Measurements from ENCODE around the gene CDH23. TPM values are rescaled to one million over a fixed set of nuclear protein-coding genes. Genes with fewer than 3 reads are reported as not detected.

CDH23 gene
- total RNA-seq, 1 donor from 2014 or later, result not detected

GRCh38 chr10:71801361-71801760 is 404.6 kb downstream of the CDH23 start:
- Mint-ChIP-seq H3K27ac (ENCODE audit: unreplicated experiment) (no peak overlapping the region), H3K4me1 (ENCODE audit: low read depth) (no peaks in the 10 kb centered on the region), H3K36me3 (ENCODE audit: low read depth) (no peaks in the 10 kb centered on the region), H3K4me3 (ENCODE audit: unreplicated experiment) (no peak overlapping the region), H3K9me3 (ENCODE audit: low read depth) (no peaks in the 10 kb centered on the region), H3K27me3 (ENCODE audit: low read depth) (peaks cover 13% of the 10 kb centered on the region)
- TF ChIP-seq, protein P1, sequence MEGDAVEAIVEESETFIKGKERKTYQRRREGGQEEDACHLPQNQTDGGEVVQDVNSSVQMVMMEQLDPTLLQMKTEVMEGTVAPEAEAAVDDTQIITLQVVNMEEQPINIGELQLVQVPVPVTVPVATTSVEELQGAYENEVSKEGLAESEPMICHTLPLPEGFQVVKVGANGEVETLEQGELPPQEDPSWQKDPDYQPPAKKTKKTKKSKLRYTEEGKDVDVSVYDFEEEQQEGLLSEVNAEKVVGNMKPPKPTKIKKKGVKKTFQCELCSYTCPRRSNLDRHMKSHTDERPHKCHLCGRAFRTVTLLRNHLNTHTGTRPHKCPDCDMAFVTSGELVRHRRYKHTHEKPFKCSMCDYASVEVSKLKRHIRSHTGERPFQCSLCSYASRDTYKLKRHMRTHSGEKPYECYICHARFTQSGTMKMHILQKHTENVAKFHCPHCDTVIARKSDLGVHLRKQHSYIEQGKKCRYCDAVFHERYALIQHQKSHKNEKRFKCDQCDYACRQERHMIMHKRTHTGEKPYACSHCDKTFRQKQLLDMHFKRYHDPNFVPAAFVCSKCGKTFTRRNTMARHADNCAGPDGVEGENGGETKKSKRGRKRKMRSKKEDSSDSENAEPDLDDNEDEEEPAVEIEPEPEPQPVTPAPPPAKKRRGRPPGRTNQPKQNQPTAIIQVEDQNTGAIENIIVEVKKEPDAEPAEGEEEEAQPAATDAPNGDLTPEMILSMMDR (IDR thresholded peaks at IDR 0.05), result no peak
- DNase-seq (ENCODE audit: low spot score), result no peak

GRCh38 chr10:71802235-71802634 is 405.5 kb downstream of the CDH23 start:
- Mint-ChIP-seq H3K27ac (ENCODE audit: unreplicated experiment) (no peak overlapping the region), H3K4me3 (ENCODE audit: unreplicated experiment) (no peak overlapping the region), H3K4me1 (ENCODE audit: low read depth) (no peaks in the 10 kb centered on the region), H3K27me3 (ENCODE audit: low read depth) (peaks cover 15% of the 10 kb centered on the region), H3K36me3 (ENCODE audit: low read depth) (no peaks in the 10 kb centered on the region), H3K9me3 (ENCODE audit: low read depth) (no peaks in the 10 kb centered on the region)
- TF ChIP-seq, protein P1 (IDR thresholded peaks at IDR 0.05), result no peak
- DNase-seq (ENCODE audit: low spot score), result no peak

DNA sequence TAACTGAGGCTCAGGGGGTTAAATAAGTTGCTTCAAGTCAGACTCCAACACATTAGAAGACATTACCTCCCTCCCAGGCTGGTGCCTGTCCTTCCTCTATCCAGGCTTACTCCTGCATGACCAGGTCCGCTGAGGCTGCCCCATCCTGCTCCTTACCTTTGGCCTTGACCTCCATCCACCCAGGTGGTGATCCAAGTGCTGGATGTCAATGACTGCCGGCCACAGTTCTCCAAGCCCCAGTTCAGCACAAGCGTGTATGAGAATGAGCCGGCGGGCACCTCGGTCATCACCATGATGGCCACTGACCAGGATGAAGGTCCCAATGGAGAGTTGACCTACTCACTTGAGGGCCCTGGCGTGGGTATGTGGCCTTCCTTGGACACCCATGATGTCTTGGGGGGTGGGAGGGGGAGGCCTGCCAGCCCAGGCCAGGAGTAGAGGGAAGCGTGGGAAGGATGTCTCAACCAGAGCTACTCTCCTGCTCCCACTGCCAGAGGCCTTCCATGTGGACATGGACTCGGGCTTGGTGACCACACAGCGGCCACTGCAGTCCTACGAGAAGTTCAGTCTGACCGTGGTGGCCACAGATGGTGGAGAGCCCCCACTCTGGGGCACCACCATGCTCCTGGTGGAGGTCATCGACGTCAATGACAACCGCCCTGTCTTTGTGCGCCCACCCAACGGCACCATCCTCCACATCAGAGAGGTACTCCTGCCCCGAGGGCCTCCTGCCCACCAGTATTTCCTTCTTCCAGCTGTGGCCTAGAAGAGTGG is 406.2 kb downstream of the CDH23 start:
- DNase-seq (ENCODE audit: low spot score), result no peak
- no peak overlapping the region for H3K27ac Mint-ChIP-seq (ENCODE audit: unreplicated experiment)
- H3K9me3 Mint-ChIP-seq (ENCODE audit: low read depth), result no peaks in the 10 kb centered on the region
- H3K36me3 Mint-ChIP-seq (ENCODE audit: low read depth), result no peaks in the 10 kb centered on the region
- H3K4me1 Mint-ChIP-seq (ENCODE audit: low read depth), result no peaks in the 10 kb centered on the region
- no peak overlapping the region for H3K4me3 Mint-ChIP-seq (ENCODE audit: unreplicated experiment)
- peaks cover 18% of the 10 kb centered on the region for H3K27me3 Mint-ChIP-seq (ENCODE audit: low read depth)
- TF ChIP-seq, protein P1 (IDR thresholded peaks at IDR 0.05), result no peak

GRCh38 chr10:71804077-71804476 is 407.4 kb downstream of the CDH23 start:
- Mint-ChIP-seq H3K27me3 (ENCODE audit: low read depth) (peaks cover 25% of the 10 kb centered on the region), H3K4me1 (ENCODE audit: low read depth) (no peaks in the 10 kb centered on the region), H3K27ac (ENCODE audit: unreplicated experiment) (no peak overlapping the region), H3K4me3 (ENCODE audit: unreplicated experiment) (no peak overlapping the region), H3K9me3 (ENCODE audit: low read depth) (no peaks in the 10 kb centered on the region), H3K36me3 (ENCODE audit: low read depth) (no peaks in the 10 kb centered on the region)
- DNase-seq (ENCODE audit: low spot score), result no peak
- TF ChIP-seq, protein P1 (IDR thresholded peaks at IDR 0.05), result no peak

DNA sequence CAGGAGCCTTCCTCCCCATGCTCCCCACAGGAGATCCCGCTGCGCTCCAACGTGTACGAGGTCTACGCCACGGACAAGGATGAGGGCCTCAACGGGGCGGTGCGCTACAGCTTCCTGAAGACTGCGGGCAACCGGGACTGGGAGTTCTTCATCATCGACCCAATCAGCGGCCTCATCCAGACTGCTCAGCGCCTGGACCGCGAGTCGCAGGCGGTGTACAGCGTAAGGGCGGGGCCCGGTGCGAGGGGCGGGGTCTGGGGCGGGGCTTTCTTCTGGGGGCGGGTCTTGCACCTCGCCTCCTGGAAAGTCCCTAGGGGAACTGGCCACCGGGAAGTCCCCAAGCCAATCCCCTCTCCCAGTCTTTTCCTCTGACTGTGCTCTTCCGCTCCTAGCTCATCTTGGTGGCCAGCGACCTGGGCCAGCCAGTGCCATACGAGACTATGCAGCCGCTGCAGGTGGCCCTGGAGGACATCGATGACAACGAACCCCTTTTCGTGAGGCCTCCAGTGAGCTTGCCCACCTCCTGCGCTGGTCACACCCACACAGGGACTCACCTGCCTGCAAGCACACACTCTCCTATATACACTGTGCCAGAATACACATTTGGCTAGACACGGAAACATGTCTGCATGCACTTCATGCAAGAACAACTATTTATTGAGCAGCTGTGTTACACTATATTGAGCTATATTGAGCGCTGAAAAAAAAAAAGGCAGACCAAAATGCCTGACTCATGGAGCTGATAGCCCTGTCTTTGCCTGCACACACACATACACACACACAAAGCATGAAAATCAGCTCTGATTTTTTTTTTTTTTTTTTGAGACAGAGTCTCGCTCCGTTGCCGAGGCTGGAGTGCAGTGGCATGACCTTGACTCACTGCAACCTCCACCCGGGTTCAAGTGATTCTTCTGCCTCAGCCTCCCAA is 409.3 kb downstream of the CDH23 start:
- Mint-ChIP-seq H3K27me3 (ENCODE audit: low read depth) (peaks cover 25% of the 10 kb centered on the region), H3K9me3 (ENCODE audit: low read depth) (no peaks in the 10 kb centered on the region), H3K4me3 (ENCODE audit: unreplicated experiment) (no peak overlapping the region), H3K4me1 (ENCODE audit: low read depth) (no peaks in the 10 kb centered on the region), H3K36me3 (ENCODE audit: low read depth) (no peaks in the 10 kb centered on the region), H3K27ac (ENCODE audit: unreplicated experiment) (no peak overlapping the region)
- TF ChIP-seq, protein P1 (IDR thresholded peaks at IDR 0.05), result no peak
- no peak for DNase-seq (ENCODE audit: low spot score)
